HUES48 (cell line): Measurements from ENCODE around the gene HAUS6.
"Not testable (repeated sequence)": the region's sequence is repeated elsewhere in the genome, so short reads cannot be mapped to it uniquely, and the experiment has no call there.

Experiments
- H3K27ac ChIP-seq: one replicate; pipeline ENCODE4 v1.7.0; 2013; ENCODE audit warnings: low read depth, low read length, inconsistent platforms
- H3K27me3 ChIP-seq: 2 replicates; pipeline ENCODE4 v1.6.1; 2013; ENCODE audit warnings: mild to moderate bottlenecking, low read length; ENCODE audit not compliant: control insufficient read depth, insufficient read depth
- H3K36me3 ChIP-seq: 2 replicates; pipeline ENCODE4 v1.6.1; 2013; ENCODE audit warnings: low read length; ENCODE audit not compliant: control insufficient read depth, insufficient read depth
- H3K4me1 ChIP-seq: 2 replicates; pipeline ENCODE4 v1.6.1; 2013; ENCODE audit warnings: mild to moderate bottlenecking, low read length; ENCODE audit not compliant: control insufficient read depth, insufficient read depth
- H3K4me3 ChIP-seq: 2 replicates; pipeline ENCODE4 v1.5.1; 2013; ENCODE audit warnings: mild to moderate bottlenecking, low read depth, low read length
- H3K9ac ChIP-seq: 2 replicates; pipeline ENCODE4 v1.6.1; 2013; ENCODE audit warnings: mild to moderate bottlenecking, low read depth, low read length, moderate library complexity
- H3K9me3 ChIP-seq: 2 replicates; pipeline ENCODE4 v1.6.1; 2013; ENCODE audit warnings: low read length; ENCODE audit not compliant: control insufficient read depth, insufficient read depth

Gene HAUS6

DNA sequence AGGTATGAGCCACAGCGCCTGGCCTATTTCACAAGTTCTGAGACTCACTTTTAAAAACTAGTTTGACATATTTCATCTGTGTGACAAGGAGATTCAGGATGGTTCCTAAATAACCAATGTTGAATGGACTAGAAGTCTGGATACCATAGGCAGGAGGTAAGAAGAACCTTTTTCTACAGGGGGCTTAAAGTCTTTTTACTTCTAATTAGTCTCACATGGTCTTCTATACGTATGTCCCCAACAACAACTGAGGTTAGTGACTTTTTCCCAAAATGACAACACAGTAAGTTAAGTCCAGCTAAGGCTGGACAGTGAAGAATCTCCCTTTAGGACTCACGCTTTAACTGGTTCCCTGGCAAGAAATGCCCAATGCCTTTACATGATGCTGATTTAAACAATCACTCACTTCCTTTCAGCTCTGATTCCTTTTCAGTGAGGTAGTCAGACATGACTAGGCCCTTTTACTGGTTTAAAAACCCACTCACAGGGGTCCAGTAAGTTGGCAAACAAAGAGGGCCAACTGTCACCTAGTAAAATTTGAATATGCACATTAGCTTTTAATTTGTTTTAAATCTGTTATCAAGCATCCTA, 12.1 kb upstream of the HAUS6 start:
- Histone ChIP-seq H3K27ac (peak overlapping the region; percentile 22), H3K9ac (no peak overlapping the region), H3K4me3 (no peak overlapping the region), H3K4me1 (0 out of 2 replicates have a peak, but pooled peaks cover 3% of the 10 kb centered on the region), H3K9me3 (no peaks in the 10 kb centered on the region), H3K36me3 (peaks cover 51% of the 10 kb centered on the region), H3K27me3 (no peaks in the 10 kb centered on the region)

GRCh38 chr9:19113964-19114679, 11.4 kb upstream of the HAUS6 start:
- H3K36me3 ChIP-seq, result peaks cover 44% of the 10 kb centered on the region
- no peaks in the 10 kb centered on the region for H3K27me3 ChIP-seq
- H3K9ac ChIP-seq, result no peak overlapping the region
- H3K4me1 ChIP-seq, result 0 out of 2 replicates have a peak, but pooled peaks cover 3% of the 10 kb centered on the region
- H3K4me3 ChIP-seq, result no peak overlapping the region
- peak overlapping the region; percentile 22 for H3K27ac ChIP-seq
- no peaks in the 10 kb centered on the region for H3K9me3 ChIP-seq

- H3K4me3 ChIP-seq, H3K9ac ChIP-seq, H3K27ac ChIP-seq, H3K9me3 ChIP-seq, H3K4me1 ChIP-seq, H3K27me3 ChIP-seq: not testable (repeated sequence)
- H3K36me3 ChIP-seq, result peaks cover 34% of the 10 kb centered on the region
Measured at GRCh38 chr9:19113064-19113611, 10.4 kb upstream of the HAUS6 start.

- no peaks in the 10 kb centered on the region for H3K9me3 ChIP-seq
- no peaks in the 10 kb centered on the region for H3K27me3 ChIP-seq
- H3K36me3 ChIP-seq, result no peaks in the 10 kb centered on the region
- no peak overlapping the region for H3K4me3 ChIP-seq
- no peak overlapping the region for H3K27ac ChIP-seq
- no peaks in the 10 kb centered on the region for H3K4me1 ChIP-seq
- no peak overlapping the region for H3K9ac ChIP-seq
Measured at GRCh38 chr9:19108038-19108437, 5.3 kb upstream of the HAUS6 start.

DNA sequence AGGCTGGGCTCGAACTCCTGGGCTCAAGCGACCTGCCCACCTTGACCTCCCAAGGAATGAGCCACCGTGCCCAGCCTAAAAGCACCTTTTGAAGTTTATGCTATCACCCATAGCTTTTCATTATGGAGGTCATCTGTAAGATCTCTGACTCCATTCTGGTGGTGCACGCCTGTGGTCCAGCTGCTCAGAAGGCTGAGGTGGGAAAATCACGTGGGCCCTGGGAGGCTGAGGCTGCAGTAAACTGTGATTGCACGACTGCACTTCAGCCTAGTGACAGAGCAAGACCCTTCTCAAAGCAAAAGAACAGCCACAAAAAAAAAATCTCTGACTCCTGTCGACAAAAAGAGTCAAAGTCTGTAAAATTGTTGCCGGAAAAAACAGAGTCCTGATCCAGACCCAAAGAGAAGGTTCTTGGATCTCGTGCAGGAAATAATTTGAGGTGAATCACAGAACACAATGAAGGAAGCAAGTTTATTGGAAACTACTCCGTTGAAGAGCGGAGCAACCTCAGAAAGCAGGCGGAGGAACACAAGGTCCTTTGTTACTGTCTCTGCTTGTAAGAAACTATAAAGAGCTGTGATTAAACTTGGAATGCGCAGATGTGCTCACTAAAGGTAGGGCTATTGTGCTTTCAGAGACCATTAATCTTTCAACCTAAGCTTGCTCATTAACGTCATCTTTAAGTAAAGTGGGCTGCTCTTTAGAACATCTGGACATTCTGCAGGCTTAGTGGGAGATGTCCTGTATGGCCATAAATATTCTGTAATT, 2.0 kb upstream of the HAUS6 start:
- no peak overlapping the region for H3K9ac ChIP-seq
- H3K4me3 ChIP-seq, result no peak overlapping the region
- no peaks in the 10 kb centered on the region for H3K4me1 ChIP-seq
- H3K9me3 ChIP-seq, result no peaks in the 10 kb centered on the region
- no peak overlapping the region for H3K27ac ChIP-seq
- peaks cover 14% of the 10 kb centered on the region for H3K36me3 ChIP-seq
- H3K27me3 ChIP-seq, result no peaks in the 10 kb centered on the region

DNA sequence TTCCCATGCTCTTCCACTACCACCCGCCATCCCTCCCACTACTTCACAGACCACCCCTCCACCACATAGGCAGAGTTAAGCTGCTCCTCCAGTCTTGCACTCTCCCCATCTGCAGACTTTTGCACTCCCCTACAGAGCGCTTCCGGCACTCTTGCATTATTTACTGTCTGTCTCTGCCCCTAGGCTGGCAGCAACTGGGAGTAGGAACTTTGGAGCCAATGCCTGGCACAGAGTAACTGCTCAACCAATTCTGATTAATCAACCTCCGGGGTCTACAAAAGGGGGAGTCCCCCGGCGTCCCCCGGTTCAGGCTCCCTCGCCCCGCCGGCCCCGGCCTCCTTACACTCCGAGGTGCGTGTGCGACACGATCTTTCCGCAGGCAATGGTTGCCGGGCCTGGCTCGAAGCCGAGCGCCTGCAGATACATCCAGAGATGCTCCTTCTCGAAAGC, 498 bp downstream of the HAUS6 start:
- Histone ChIP-seq H3K27ac (peak overlapping the region; percentile 89), H3K4me1 (no peaks in the 10 kb centered on the region), H3K9ac (peak overlapping the region; percentile 82), H3K27me3 (no peaks in the 10 kb centered on the region), H3K4me3 (peak overlapping the region; percentile 82), H3K9me3 (no peaks in the 10 kb centered on the region), H3K36me3 (peaks cover 22% of the 10 kb centered on the region)

DNA sequence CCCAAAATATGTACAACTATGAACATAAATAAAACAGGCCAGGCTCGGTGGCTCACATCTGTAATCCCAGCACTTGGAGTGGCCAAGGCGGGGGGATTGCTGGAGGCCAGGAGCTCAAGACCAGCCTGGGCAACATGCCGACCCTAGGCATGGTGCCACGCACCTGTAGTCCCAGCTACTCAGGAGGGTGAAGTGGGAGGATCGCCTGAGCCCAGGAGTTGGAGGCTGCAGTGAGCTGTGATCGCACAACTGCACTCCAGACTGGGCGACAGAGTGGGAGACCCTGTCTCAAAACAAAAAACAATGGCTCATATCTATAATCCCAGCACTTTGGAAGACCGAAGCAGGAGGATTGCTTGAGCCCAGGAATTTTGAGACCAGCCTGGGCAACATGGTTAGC, 1.5 kb downstream of the HAUS6 start:
- no peak overlapping the region for H3K9ac ChIP-seq
- H3K27me3 ChIP-seq, result no peaks in the 10 kb centered on the region
- H3K27ac ChIP-seq, result no peak overlapping the region
- peak overlapping the region; percentile 82 for H3K4me3 ChIP-seq
- H3K4me1 ChIP-seq, result no peaks in the 10 kb centered on the region
- peaks cover 30% of the 10 kb centered on the region for H3K36me3 ChIP-seq
- H3K9me3 ChIP-seq, result no peaks in the 10 kb centered on the region

GRCh38 chr9:19097431-19097830, 5.3 kb downstream of the HAUS6 start:
- not testable (repeated sequence) for H3K9ac ChIP-seq, H3K4me1 ChIP-seq, H3K27ac ChIP-seq, H3K4me3 ChIP-seq, H3K9me3 ChIP-seq, H3K27me3 ChIP-seq
- peaks cover 68% of the 10 kb centered on the region for H3K36me3 ChIP-seq

- Histone ChIP-seq H3K4me1 (no peaks in the 10 kb centered on the region), H3K36me3 (peaks cover 97% of the 10 kb centered on the region), H3K27me3 (no peaks in the 10 kb centered on the region), H3K4me3 (no peak overlapping the region), H3K9ac (no peak overlapping the region), H3K9me3 (no peaks in the 10 kb centered on the region), H3K27ac (no peak overlapping the region)
Measured at GRCh38 chr9:19087106-19088000, 15.4 kb downstream of the HAUS6 start.

DNA sequence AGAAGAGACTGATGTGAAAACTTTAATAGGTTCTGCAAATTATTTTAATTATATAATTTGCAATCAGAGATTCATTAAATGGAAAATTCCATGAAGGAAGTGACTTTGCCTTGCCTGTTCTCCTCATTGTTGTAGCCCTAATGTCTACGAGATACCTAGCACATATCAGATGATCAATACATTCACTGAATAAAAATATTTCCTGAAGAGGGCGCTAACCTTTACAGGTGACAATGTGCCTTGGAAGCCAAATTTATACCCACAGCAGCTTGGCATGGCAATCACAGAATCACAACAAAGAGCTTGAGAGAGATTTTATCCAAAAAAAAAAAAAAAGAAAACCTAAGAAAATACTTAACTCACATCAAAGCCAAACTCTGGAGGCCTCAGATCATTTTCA, 17.4 kb downstream of the HAUS6 start:
- no peak overlapping the region for H3K9ac ChIP-seq
- H3K4me3 ChIP-seq, result no peak overlapping the region
- no peak overlapping the region for H3K27ac ChIP-seq
- H3K9me3 ChIP-seq, result no peaks in the 10 kb centered on the region
- H3K4me1 ChIP-seq, result no peaks in the 10 kb centered on the region
- H3K27me3 ChIP-seq, result no peaks in the 10 kb centered on the region
- peaks cover 97% of the 10 kb centered on the region for H3K36me3 ChIP-seq
